ENCODE data around the gene PRR20C. TPM values are rescaled to one million over a fixed set of nuclear protein-coding genes. Genes with fewer than 3 reads are reported as not detected.
"Not testable (repeated sequence)": the region's sequence is repeated elsewhere in the genome, so short reads cannot be mapped to it uniquely, and the experiment has no call there.

The PRR20C gene
- not detected for polyA plus RNA-seq (2013, experiment 1 of 2; ENCODE audit: insufficient read length)
- not detected for polyA plus RNA-seq (2013, experiment 2 of 2; ENCODE audit: insufficient read length)

DNA sequence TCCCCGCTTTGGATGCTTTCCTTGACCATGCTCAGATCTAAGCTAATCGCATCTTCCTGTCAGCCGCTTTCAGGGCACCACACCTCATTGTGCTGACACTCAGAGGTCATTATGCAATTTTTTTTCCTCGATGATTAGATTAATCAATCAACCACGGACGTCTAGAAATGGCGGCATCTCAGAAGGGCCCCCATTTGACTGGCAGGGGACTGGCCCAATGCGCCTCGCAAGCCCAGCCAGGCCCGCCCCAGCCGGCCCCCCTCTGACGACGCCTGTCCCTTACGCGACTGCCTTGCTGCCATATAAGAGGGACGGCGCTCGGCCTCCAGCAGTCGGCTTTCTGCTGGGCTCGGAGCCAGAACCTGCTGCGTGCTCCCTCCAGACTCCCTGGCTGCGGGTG, at the start of gene PRR20C:
PRR20C (plus strand) TSS at position 301 of the 400 bp plus-strand sequence. CDS start 387 bp downstream, outside the sequence.
- not testable (repeated sequence) for DNase-seq

DNA sequence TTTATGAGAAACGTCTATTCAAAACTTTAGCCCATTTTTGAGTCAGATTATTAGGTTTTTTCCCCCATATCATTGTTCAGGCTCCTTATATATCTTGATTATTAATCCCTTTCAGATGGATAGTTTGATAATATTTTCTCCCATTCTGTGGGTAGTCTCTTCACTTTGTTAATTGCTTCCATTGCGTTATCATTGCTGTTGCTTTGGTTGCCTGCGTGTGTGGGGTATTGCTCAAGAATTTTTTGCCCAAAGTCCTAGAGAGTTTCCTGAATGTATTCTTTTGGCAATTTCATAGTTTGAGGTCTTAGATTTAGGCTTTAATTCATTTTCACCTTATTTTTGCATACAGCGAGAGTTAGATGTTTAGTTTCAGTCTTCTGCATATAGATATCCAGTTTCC, 38.9 kb upstream of the PRR20C start:
- DNase-seq = no peak

GRCh38 chr13:57123681-57124080, 30.2 kb upstream of the PRR20C start:
- DNase-seq = peak; percentile 1

GRCh38 chr13:57128909-57129308, 25.0 kb upstream of the PRR20C start:
- no peak for DNase-seq

DNA sequence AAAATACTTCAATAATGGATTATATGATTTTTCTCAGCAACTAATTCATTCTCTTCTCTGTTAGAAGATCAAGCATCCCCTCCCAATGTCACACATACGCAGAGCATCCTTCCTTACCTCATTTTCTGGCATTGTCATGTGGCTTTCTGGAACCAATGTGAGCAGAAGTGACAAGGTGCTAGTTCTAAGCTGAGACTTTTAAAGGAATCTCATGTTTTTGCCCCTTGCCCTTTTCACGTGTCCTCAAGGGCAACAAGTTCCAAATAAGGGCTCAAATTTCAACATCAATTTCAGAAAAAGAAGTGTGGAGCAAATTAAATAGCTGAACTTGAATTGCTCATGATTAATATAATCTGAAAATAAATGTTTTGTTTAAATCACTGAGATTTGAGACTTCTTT, 17.8 kb upstream of the PRR20C start:
- no peak for DNase-seq

DNA sequence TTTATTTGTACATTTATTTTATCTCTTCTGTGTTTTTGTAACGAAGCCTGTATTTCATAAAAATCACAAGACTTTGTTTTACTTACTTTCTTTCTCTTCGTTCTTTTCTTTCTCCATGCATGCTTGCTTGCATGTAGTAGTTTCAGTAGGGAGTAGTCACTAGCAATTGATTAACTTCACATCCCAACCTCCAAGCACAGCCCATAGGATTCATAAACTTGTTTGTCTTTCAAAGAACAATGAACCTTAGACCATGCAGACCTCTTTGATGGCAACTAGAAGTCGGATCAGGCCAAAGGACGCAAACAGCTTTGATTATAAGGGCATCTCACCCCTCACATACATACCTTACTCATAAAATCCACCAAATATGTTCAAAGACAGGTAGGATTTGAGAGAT, 16.3 kb upstream of the PRR20C start:
- DNase-seq = no peak

GRCh38 chr13:57138988-57139387, 14.9 kb upstream of the PRR20C start:
- DNase-seq = no peak

- DNase-seq = not testable (repeated sequence)
Observed at GRCh38 chr13:57139781-57140180, 14.1 kb upstream of the PRR20C start.

- DNase-seq = not testable (repeated sequence)
Observed at GRCh38 chr13:57140235-57140968, 13.5 kb upstream of the PRR20C start, which contains the start of gene PRR20A. Gene PRR20A, plus strand, starts transcription at chr13:57140918. Its CDS starts 387 bp downstream, at chr13:57141305.

- DNase-seq = not testable (repeated sequence)
Observed at GRCh38 chr13:57147188-57147587, 6.7 kb upstream of the PRR20C start, which contains the start of gene PRR20B. Gene PRR20B, plus strand, starts transcription at chr13:57147488. Its CDS starts 387 bp downstream, at chr13:57147875.

DNA sequence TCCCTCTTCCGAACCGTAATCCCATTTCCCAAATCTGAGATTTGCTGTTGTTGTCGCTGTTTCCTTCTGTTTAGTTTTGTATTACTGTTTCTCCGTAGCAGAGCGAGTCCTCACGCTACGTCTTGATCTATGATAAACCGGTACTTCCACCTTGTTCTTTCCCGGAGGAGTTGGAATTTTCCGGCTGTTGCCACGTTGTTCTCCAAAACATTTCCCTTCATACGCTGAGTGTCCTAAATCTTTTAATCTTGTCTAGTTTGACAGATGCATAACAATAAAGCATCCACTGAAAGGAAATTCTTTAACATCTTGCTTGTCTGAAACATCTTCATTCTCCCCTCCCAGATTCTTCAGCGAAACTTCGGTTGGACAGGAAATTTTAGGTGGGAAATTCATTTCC, 5.8 kb upstream of the PRR20C start:
- not testable (repeated sequence) for DNase-seq

DNA sequence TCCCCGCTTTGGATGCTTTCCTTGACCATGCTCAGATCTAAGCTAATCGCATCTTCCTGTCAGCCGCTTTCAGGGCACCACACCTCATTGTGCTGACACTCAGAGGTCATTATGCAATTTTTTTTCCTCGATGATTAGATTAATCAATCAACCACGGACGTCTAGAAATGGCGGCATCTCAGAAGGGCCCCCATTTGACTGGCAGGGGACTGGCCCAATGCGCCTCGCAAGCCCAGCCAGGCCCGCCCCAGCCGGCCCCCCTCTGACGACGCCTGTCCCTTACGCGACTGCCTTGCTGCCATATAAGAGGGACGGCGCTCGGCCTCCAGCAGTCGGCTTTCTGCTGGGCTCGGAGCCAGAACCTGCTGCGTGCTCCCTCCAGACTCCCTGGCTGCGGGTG, 6.5 kb downstream of the PRR20C start, which contains the start of gene PRR20D:
PRR20D (plus strand) TSS at position 301 of the 400 bp plus-strand sequence. CDS start 387 bp downstream, outside the sequence.
- not testable (repeated sequence) for DNase-seq

GRCh38 chr13:57166897-57167296, 13.0 kb downstream of the PRR20C start, which contains the start of gene PRR20E:
Gene PRR20E, plus strand, starts transcription at chr13:57167197. Its CDS starts 387 bp downstream, at chr13:57167584.
- DNase-seq = not testable (repeated sequence)

DNA sequence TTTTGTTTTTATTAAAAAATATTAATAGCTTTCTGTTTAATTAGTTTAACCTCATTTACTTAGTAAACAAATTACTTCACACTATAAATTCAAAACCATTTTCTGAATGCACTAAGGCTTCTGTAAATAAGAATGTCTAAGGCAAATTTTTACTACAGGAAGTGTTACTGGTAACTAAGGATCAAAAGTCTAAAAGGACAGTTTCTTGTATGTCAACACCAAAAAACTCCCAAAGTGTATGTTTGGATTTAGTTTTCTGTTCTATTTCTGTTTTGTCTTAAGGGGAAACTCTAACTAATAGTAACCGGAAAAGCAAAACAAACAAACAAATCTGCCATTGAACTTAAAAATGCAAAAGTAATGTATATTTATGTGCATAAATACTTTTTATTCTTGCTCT, 37.8 kb downstream of the PRR20C start:
- no peak for DNase-seq
